K562 (cell line): ENCODE measurements around the gene KIF3B. TPM values are rescaled to one million over a fixed set of nuclear protein-coding genes. Genes with fewer than 3 reads are reported as not detected.

Source experiments
- ATF1 ChIP-seq, 2 experiments: fragments of 450-650 bp in 1 of 2; IDR thresholded peaks; 2 replicates each; pipeline ENCODE4 v1.6.1; 2016; ENCODE audit warnings: missing compliant biosample characterization in 1 of 2, missing genetic modification characterization in 1 of 2
- ATF7 ChIP-seq: fragments of 450-650 bp; IDR thresholded peaks from 2 replicates; pipeline ENCODE4 v1.7.1; 2014; ENCODE audit warnings: mild to moderate bottlenecking, moderate library complexity
- ETS1 ChIP-seq: conservative IDR thresholded peaks from 2 replicates; pipeline ENCODE4 v1.6.1; 2011; ENCODE audit warnings: low read depth, mild to moderate bottlenecking, low read length; ENCODE audit not compliant: control insufficient read depth
- GTF2A2 ChIP-seq: IDR thresholded peaks from 2 replicates; pipeline ENCODE4 v1.6.1; 2016; ENCODE audit warnings: mild to moderate bottlenecking, missing genetic modification characterization, missing compliant biosample characterization
- HCFC1 ChIP-seq: IDR thresholded peaks from 2 replicates; pipeline ENCODE4 v1.6.1; 2012; ENCODE audit warnings: low read depth, low read length, improper control_type of control experiment
- KDM1A ChIP-seq, 2 experiments: fragments of 450-650 bp; IDR thresholded peaks; 2 replicates each; pipeline ENCODE4 v1.6.1; 2016; ENCODE audit warnings: mild to moderate bottlenecking in 2 of 2
- LCOR ChIP-seq: sonication (generic); formaldehyde crosslinking; IDR thresholded peaks from 2 replicates; pipeline ENCODE4 v1.8.0; 2022; ENCODE audit warnings: mild to moderate bottlenecking, missing genetic modification reagents
- MNT ChIP-seq, 2 experiments: fragments of 450-650 bp; conservative IDR thresholded peaks; 2 replicates each; pipeline ENCODE4 v1.6.1; 2017; ENCODE audit warnings: mild to moderate bottlenecking in 2 of 2, moderate library complexity in 2 of 2
- NELFE ChIP-seq: IDR thresholded peaks from 2 replicates; pipeline ENCODE4 v1.6.1; 2011; ENCODE audit warnings: mild to moderate bottlenecking; ENCODE audit not compliant: insufficient read depth, insufficient read length
- NFIX ChIP-seq: fragments of 250-450 bp; sonication (Bioruptor Pico); IDR thresholded peaks from 2 replicates; pipeline ENCODE4 v1.4.0; 2020; ENCODE audit warnings: low read depth, mild to moderate bottlenecking, moderate library complexity
- NFRKB ChIP-seq: fragments of 450-650 bp; IDR thresholded peaks from 2 replicates; pipeline ENCODE4 v1.6.1; 2016; ENCODE audit warnings: low read depth
- PPARD ChIP-seq: fragments of 250-450 bp; sonication (Bioruptor Pico); IDR thresholded peaks from 2 replicates; pipeline ENCODE4 v1.8.0; 2022; ENCODE audit warnings: inconsistent platforms, mild to moderate bottlenecking, moderate library complexity
- SMAD4 ChIP-seq: fragments of 250-450 bp; sonication (Bioruptor Pico); conservative IDR thresholded peaks from 2 replicates; pipeline ENCODE4 v1.8.0; 2021; ENCODE audit warnings: inconsistent platforms, mild to moderate bottlenecking, moderate library complexity
- TCF3 ChIP-seq: sonication (generic); formaldehyde crosslinking; IDR thresholded peaks from 2 replicates; pipeline ENCODE4 v1.4.0; 2020; ENCODE audit warnings: mild to moderate bottlenecking, missing genetic modification reagents
- TEAD1 ChIP-seq, 2 experiments: fragments of 450-650 bp in 1 of 2; sonication (generic) in 1 of 2; formaldehyde crosslinking; IDR thresholded peaks; 2 replicates each; pipeline versions ENCODE4 v1.4.0 to v1.8.0; 2020 to 2022; ENCODE audit warnings: mild to moderate bottlenecking in 2 of 2, missing genetic modification reagents in 1 of 2
- ZNF143 ChIP-seq: sonication (generic); formaldehyde crosslinking; IDR thresholded peaks from 2 replicates; pipeline ENCODE4 v1.9.0; 2022; ENCODE audit warnings: mild to moderate bottlenecking, missing genetic modification reagents
- ZNF609 ChIP-seq: sonication (generic); formaldehyde crosslinking; IDR thresholded peaks from 2 replicates; pipeline ENCODE4 v1.8.1; 2023; ENCODE audit warnings: missing genetic modification reagents, mild to moderate bottlenecking, borderline replicate concordance
- ZZZ3 ChIP-seq: fragments of 450-650 bp; IDR thresholded peaks from 2 replicates; pipeline ENCODE4 v1.6.1; 2016; ENCODE audit warnings: antibody characterized with exemption, mild to moderate bottlenecking, moderate library complexity
- polyA plus RNA-seq, 8 experiments: library from polyadenylated mRNA; depleted of rRNA in 4 of 8; stranded (reverse) in 5 of 8; unstranded in 3 of 8; fragments of >200 nt; fragmentation: Nextera tagmentation in 2 of 8; fragmentation: Illumina TruSeq in 1 of 8; extraction: Ambion mirVana in 2 of 8; extraction: Trizol in 1 of 8; gene quantifications; 2 replicates each; pipeline versions ENCODE4 v1.2.1 to v1.2.3, GENCODE V29; 2011 to 2014; ENCODE audit warnings: inconsistent platforms in 1 of 8, missing spikeins in 1 of 8
- total RNA-seq, 7 experiments: library from RNA; depleted of rRNA in 6 of 7; stranded (reverse); fragments of >200 nt in 6 of 7; fragmentation: Illumina TruSeq in 2 of 7; extraction: Trizol in 2 of 7; gene quantifications; 2 replicates each; pipeline versions ENCODE4 v1.2.1 to v1.2.3, GENCODE V29; 2011 to 2021; ENCODE audit warnings: low replicate concordance in 1 of 7
- TF ChIP-seq, protein P1 (sequence below): fragments of 450-650 bp; formaldehyde crosslinking; IDR thresholded peaks from 2 replicates; pipeline ENCODE4 v1.4.0; 2022; ENCODE audit warnings: missing genetic modification characterization

Gene KIF3B
- total and polyA plus RNA-seq, 9 of the 15 experiments (the other 6 are each of a cell fraction or from before 2014, with no cell fraction given), result 2.9 to 12.3 (median 8.6) TPM

- TF ChIP-seq ZNF609 (CRISPR knock-in tag) (0 out of 2 replicates have a peak, but pooled peaks have one; percentile 13), SMAD4 (peak; percentile 41; the same call in 1 of the 2 replicates), PPARD (no peak), MNT (conservative IDR thresholded peaks at IDR 0.05) (peak in 1 of 2 experiments; percentile 53; a peak in 1 of 4 replicates), ZZZ3 (no peak), NFRKB (no peak), NELFE (no peak), TCF3 (CRISPR knock-in tag) (0 out of 2 replicates have a peak, but pooled peaks have one; percentile 13), ATF1 (CRISPR knock-in tag; IDR thresholded peaks at IDR 0.05) (no peak), ATF1 (tag; IDR thresholded peaks at IDR 0.05) (peak; percentile 63), TEAD1 (CRISPR knock-in tag; IDR thresholded peaks at IDR 0.05) (no peak), ZNF143 (CRISPR knock-in tag) (no peak), ETS1 (peak; percentile 96), KDM1A (IDR thresholded peaks at IDR 0.05) (peak in 1 of 2 experiments; percentile 27; a peak in 1 of 4 replicates), HCFC1 (peak; percentile 79), ATF7 (peak; percentile 75; the same call in 1 of the 2 replicates), LCOR (CRISPR knock-in tag) (no peak), NFIX (CRISPR knock-in tag) (no peak), GTF2A2 (no peak)
- TF ChIP-seq, protein P1, sequence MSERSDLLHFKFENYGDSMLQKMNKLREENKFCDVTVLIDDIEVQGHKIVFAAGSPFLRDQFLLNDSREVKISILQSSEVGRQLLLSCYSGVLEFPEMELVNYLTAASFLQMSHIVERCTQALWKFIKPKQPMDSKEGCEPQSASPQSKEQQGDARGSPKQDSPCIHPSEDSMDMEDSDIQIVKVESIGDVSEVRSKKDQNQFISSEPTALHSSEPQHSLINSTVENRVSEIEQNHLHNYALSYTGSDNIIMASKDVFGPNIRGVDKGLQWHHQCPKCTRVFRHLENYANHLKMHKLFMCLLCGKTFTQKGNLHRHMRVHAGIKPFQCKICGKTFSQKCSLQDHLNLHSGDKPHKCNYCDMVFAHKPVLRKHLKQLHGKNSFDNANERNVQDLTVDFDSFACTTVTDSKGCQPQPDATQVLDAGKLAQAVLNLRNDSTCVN (CRISPR knock-in tag), result no peak
Measured at GRCh38 chr20:32277361-32278198, at the start of gene KIF3B (continued).
